ENCODE measurements around the gene IRX6. TPM values are rescaled to one million over a fixed set of nuclear protein-coding genes. Genes with fewer than 3 reads are reported as not detected.

IRX6 gene
- total and polyA plus RNA-seq, 2 of the 4 experiments (the other 2 are of a cell fraction): not detected

GRCh38 chr16:55328611-55329569 lies 4.9 kb downstream of the IRX6 start:
- no peak overlapping the region for H2AFZ ChIP-seq (replicated peaks; ENCODE audit: low read length, poor library complexity)
- H3K4me3 ChIP-seq (ENCODE audit: insufficient read depth, low read depth, low read length): no peak overlapping the region
- dilution Hi-C loops (cut with HindIII; ENCODE audit: low sequenced_read_pairs, unreplicated experiment): no loop called here
- H3K27me3 ChIP-seq (ENCODE audit: control insufficient read depth, insufficient read depth, low read length): peaks cover 52% of the 10 kb centered on the region
- ChIA-PET POLR2A (ENCODE audit: unreplicated experiment) (no interaction called here), CTCF (no interaction called here)
- no peak overlapping the region for H3K9ac ChIP-seq (ENCODE audit: low read depth, low read length)
- no peak overlapping the region for H2AK5ac ChIP-seq (ENCODE audit: low read depth, low read length)
- no peak overlapping the region for H4K8ac ChIP-seq (ENCODE audit: low read depth in 2 of 2, low read length in 2 of 2)
- no peak overlapping the region for H2BK5ac ChIP-seq (ENCODE audit: low read depth, low read length, poor library complexity, severe bottlenecking)
- no peaks in the 10 kb centered on the region for H4K20me1 ChIP-seq (ENCODE audit: insufficient read depth, low read length)
- H3K9me3 ChIP-seq (ENCODE audit: control insufficient read depth, insufficient read depth, low read length): no peaks in the 10 kb centered on the region
- no peak overlapping the region for H3K56ac ChIP-seq (ENCODE audit: extremely low read depth, insufficient read depth, low read length)
- H3K27ac ChIP-seq (ENCODE audit: insufficient read depth, low read length): no peak overlapping the region
- no peak overlapping the region for H3K23ac ChIP-seq (ENCODE audit: low read depth, low read length)
- ATAC-seq (ENCODE audit: low read depth) (no peak), DNase-seq (no peak)
- H3K4me2 ChIP-seq (ENCODE audit: low read depth, low read length): no peak overlapping the region
- H2BK20ac ChIP-seq (ENCODE audit: low read depth, low read length): no peak overlapping the region
- H3K18ac ChIP-seq (ENCODE audit: low read depth, low read length): no peak overlapping the region
- H3K36me3 ChIP-seq (ENCODE audit: control insufficient read depth, insufficient read depth, low read length): no peaks in the 10 kb centered on the region
- no peak overlapping the region for H2BK120ac ChIP-seq (ENCODE audit: low read depth, low read length)
- H3K4me1 ChIP-seq (ENCODE audit: control insufficient read depth, insufficient read depth, low read length): no peaks in the 10 kb centered on the region
- H3K9me1 ChIP-seq (ENCODE audit: insufficient read depth, low read length): no peaks in the 10 kb centered on the region
- intact Hi-C loops (cut with micrococcal nuclease): no loop called here
- no peaks in the 10 kb centered on the region for H3K79me1 ChIP-seq (ENCODE audit: low read depth in 1 of 2, low read length in 2 of 2)
- in situ Hi-C loops (cut with MboI; ENCODE audit: low sequenced_read_pairs): no loop called here
- H3K4ac ChIP-seq (ENCODE audit: low read depth, low read length): no peak overlapping the region
- no peak overlapping the region for H3K14ac ChIP-seq (replicated peaks; ENCODE audit: low read depth, low read length)
- no peak overlapping the region for H2AK9ac ChIP-seq (replicated peaks; ENCODE audit: low read depth, low read length, poor library complexity)
- no peak overlapping the region for H2BK15ac ChIP-seq (ENCODE audit: low read depth, low read length)
- H4K5ac ChIP-seq (ENCODE audit: low read depth, low read length): no peak overlapping the region
- 6% methylated on average over 28 of the region's 55 CpGs; no CpG with 5 or more reads in 1 of the 2 experiments for WGBS, 2 experiments (ENCODE audit: extremely low coverage in 2 of 2, insufficient read length in 1 of 2)
- no peak overlapping the region for H4K91ac ChIP-seq (ENCODE audit: insufficient read depth, low read depth, low read length)
- BruUV-seq (replicated peaks): no TSS peak
- TF ChIP-seq FOS (IDR thresholded peaks at IDR 0.05; ENCODE audit: low read depth, low read length): no peak
- TF ChIP-seq MAZ (IDR thresholded peaks at IDR 0.05; ENCODE audit: borderline replicate concordance, low read depth, low read length): no peak
- no peak for TF ChIP-seq RFX5 (IDR thresholded peaks at IDR 0.05; ENCODE audit: low read depth, low read length)
- TF ChIP-seq MXI1 (IDR thresholded peaks at IDR 0.05; ENCODE audit: borderline replicate concordance, low read depth, low read length): no peak
- TF ChIP-seq CEBPB (IDR thresholded peaks at IDR 0.05; ENCODE audit: low read depth, low read length): no peak
- no peak for TF ChIP-seq RCOR1 (IDR thresholded peaks at IDR 0.05; ENCODE audit: insufficient replicate concordance, low read length)
- TF ChIP-seq SMC3 (IDR thresholded peaks at IDR 0.05; ENCODE audit: low read depth, low read length): no peak
- no peak for TF ChIP-seq CTCF (conservative IDR thresholded peaks at IDR 0.05; ENCODE audit: low read depth, low read length)
- TF ChIP-seq CHD1 (IDR thresholded peaks at IDR 0.05; ENCODE audit: low read depth, low read length): no peak
- TF ChIP-seq MAFK (IDR thresholded peaks at IDR 0.05; ENCODE audit: low read depth, low read length): no peak
- TF ChIP-seq ELK1 (IDR thresholded peaks at IDR 0.05; ENCODE audit: borderline replicate concordance, low read depth, low read length): no peak
- TF ChIP-seq RAD21 (IDR thresholded peaks at IDR 0.05; ENCODE audit: low read length): no peak
- no peak for TF ChIP-seq NFE2L2 (IDR thresholded peaks at IDR 0.05; ENCODE audit: low read depth, low read length)
- TF ChIP-seq POLR2A (IDR thresholded peaks at IDR 0.05; ENCODE audit: low read depth, low read length): no peak
- no peak for TF ChIP-seq BHLHE40 (IDR thresholded peaks at IDR 0.05; ENCODE audit: low read depth, low read length)
